Astrocyte of the cerebellum (primary cell): ENCODE results near the gene C1QTNF3.
A peak's percentile ranks its signal among the peaks of the same experiment; 100 is the strongest.

Experiments
- DNase-seq: peaks from one replicate; pipeline ENCODE4 v3.0.0-alpha.2; 2011; ENCODE audit warnings: low read depth
- H3K4me3 ChIP-seq: 2 replicates; pipeline ENCODE4 v1.5.1; 2011; ENCODE audit warnings: mild to moderate bottlenecking, low read depth, low read length, moderate library complexity
- in situ Hi-C: cut with HindIII; loops from 2 replicates; pipeline ENCODE4 v1.10.0; 2017; ENCODE audit warnings: low sequenced_read_pairs
- TF ChIP-seq, protein P1 (sequence below): IDR thresholded peaks from 2 replicates; pipeline ENCODE4 v1.5.1; 2012; ENCODE audit warnings: low read length, low read depth, moderate library complexity, mild to moderate bottlenecking; ENCODE audit errors: missing control alignments

C1QTNF3 gene

DNA sequence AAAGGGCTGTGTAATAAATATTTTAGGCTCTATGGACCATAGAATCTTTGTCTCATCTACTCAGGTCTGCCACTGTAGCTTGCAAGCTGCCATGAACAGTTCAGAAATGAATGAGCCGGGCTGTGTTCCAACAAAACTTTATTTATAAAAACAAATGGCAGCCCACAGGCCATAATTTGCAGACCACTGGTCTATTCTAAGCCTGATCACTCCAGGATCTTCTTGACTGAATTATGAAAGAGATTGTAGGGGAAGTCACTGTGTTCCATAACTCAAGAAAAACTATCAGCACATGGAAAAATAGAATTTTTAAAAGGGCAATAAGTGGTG is 11.4 kb upstream of the C1QTNF3 start:
- TF ChIP-seq, protein P1, sequence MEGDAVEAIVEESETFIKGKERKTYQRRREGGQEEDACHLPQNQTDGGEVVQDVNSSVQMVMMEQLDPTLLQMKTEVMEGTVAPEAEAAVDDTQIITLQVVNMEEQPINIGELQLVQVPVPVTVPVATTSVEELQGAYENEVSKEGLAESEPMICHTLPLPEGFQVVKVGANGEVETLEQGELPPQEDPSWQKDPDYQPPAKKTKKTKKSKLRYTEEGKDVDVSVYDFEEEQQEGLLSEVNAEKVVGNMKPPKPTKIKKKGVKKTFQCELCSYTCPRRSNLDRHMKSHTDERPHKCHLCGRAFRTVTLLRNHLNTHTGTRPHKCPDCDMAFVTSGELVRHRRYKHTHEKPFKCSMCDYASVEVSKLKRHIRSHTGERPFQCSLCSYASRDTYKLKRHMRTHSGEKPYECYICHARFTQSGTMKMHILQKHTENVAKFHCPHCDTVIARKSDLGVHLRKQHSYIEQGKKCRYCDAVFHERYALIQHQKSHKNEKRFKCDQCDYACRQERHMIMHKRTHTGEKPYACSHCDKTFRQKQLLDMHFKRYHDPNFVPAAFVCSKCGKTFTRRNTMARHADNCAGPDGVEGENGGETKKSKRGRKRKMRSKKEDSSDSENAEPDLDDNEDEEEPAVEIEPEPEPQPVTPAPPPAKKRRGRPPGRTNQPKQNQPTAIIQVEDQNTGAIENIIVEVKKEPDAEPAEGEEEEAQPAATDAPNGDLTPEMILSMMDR = no peak
- in situ Hi-C loops = no loop called here

DNA sequence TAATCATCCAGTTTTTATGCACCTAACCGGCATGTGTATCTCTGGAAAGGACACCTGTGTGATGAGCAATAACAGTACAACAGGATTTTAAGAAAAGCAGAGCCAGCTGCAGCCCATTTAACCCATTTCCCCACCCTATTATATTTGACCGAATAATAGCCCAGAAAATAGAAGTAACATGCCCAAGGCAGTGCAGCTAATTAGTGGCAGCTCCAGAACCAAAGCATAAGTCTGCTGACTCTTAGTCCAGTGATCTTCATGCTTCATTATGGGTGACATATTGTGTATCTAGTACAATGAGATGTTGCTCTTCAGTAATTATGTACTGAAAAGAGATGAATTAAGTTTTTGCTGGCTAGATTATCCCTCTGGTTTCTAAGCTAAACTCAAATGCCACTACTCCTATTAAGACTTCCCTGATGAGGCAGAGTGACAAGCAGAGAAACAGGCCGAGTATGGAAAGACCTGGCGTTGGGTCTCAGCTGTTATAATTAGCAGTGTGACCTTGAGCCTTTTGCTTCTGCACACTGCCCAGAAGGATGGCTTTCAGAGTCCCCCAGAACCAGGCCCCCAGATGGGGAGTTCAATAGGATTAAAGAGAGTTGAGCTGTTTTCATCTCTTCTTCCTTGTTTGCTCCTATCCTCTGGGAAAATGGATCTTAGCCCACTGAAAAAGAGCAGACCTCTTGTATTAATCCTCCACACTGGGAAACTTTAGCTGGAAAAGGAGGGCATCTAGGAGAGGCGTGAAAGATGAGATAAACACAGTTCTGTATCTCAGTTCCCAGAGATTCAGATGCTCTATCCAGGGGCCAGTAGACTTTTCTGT is 10.8 kb upstream of the C1QTNF3 start:
- TF ChIP-seq, protein P1 = no peak
- H3K4me3 ChIP-seq = no peak overlapping the region
- in situ Hi-C loops = no loop called here
- no peak for DNase-seq

More for the DNA sequence above, 11.4 kb upstream of the C1QTNF3 start:
- DNase-seq = no peak
- H3K4me3 ChIP-seq = no peak overlapping the region

- no peak overlapping the region for H3K4me3 ChIP-seq
- TF ChIP-seq, protein P1 = no peak
- in situ Hi-C loops = no loop called here
- DNase-seq = peak; percentile 47
Observed at GRCh38 chr5:34053133-34053532, 10.1 kb upstream of the C1QTNF3 start.

DNA sequence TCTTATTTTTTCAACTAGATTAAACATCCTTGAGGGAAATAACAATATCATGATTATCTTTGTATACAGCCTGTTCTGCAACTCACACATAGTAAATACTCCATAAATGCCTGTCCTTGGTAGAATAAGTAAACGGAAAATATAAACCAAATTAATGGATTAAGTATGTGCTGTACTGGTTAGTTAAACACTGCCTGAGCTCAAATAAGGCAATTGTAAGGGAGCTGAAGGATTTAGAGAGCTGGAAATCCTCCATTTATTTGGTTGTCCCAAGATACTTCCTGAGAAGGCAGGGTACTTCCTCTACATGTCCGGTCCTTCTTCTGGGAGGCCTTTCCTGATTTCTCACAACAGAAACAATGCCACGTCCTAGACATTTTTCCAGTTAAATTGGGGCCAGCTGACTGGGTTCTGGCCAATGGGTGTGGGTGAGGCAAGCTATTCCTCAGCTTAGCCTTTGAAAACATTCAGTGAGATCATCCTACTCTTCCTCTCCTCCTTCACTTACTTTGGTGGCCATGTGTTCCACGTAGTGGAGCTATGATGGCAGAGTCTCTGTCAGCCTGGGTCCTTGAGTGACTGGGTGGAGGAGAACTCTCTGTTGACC is 8.5 kb upstream of the C1QTNF3 start:
- no peak overlapping the region for H3K4me3 ChIP-seq
- in situ Hi-C loops = no loop called here
- TF ChIP-seq, protein P1 = no peak
- DNase-seq = no peak

GRCh38 chr5:34047774-34048572 is 5.0 kb upstream of the C1QTNF3 start:
- TF ChIP-seq, protein P1 = no peak
- H3K4me3 ChIP-seq = no peak overlapping the region
- DNase-seq = no peak
- in situ Hi-C loops = no loop called here

- H3K4me3 ChIP-seq = no peak overlapping the region
- DNase-seq = no peak
- in situ Hi-C loops = no loop called here
- TF ChIP-seq, protein P1 = no peak
Observed at GRCh38 chr5:34047143-34047542, 4.1 kb upstream of the C1QTNF3 start.
